Liver (tissue), 9 donors: ENCODE data around the gene SLC5A1. TPM values are rescaled to one million over a fixed set of nuclear protein-coding genes. Genes with fewer than 3 reads are reported as not detected.

ENCODE experiments used
- DNase-seq: peaks from one replicate; pipeline ENCODE4 v3.0.0-alpha.2; 2017; ENCODE audit warnings: low spot score
- H3K27ac ChIP-seq, 2 donors: one replicate each; pipeline ENCODE4 v1.7.0; 2013; ENCODE audit warnings: inconsistent platforms in 2 of 2, low read length in 2 of 2, control low read depth in 1 of 2, low read depth in 1 of 2, mild to moderate bottlenecking in 1 of 2
- H3K27me3 ChIP-seq, 4 donors: one replicate each; pipeline versions ENCODE4 v1.6.1 to v1.7.0; 2013; ENCODE audit warnings: low read length in 3 of 4, inconsistent platforms in 1 of 4, mild to moderate bottlenecking in 1 of 4, moderate library complexity in 1 of 4; ENCODE audit not compliant: control insufficient read depth in 4 of 4, insufficient read depth in 4 of 4
- H3K36me3 ChIP-seq, 4 donors: one replicate each; pipeline versions ENCODE4 v1.6.1 to v1.7.0; 2013; ENCODE audit warnings: low read length in 3 of 4, mild to moderate bottlenecking in 3 of 4, low read depth in 1 of 4, moderate library complexity in 1 of 4; ENCODE audit not compliant: control insufficient read depth in 4 of 4, insufficient read depth in 3 of 4
- H3K4me1 ChIP-seq, 4 donors: one replicate each; pipeline versions ENCODE4 v1.6.1 to v1.7.0; 2013; ENCODE audit warnings: low read length in 3 of 4, mild to moderate bottlenecking in 3 of 4, moderate library complexity in 1 of 4; ENCODE audit not compliant: control insufficient read depth in 4 of 4, insufficient read depth in 4 of 4
- H3K4me3 ChIP-seq, 3 donors: one replicate each; pipeline versions ENCODE4 v1.6.1 to v1.7.0; 2013; ENCODE audit warnings: low read length in 3 of 3, control low read depth in 1 of 3, low read depth in 1 of 3, mild to moderate bottlenecking in 1 of 3
- H3K9ac ChIP-seq, 2 donors: one replicate each; pipeline ENCODE4 v1.7.0; 2013; ENCODE audit warnings: low read length in 2 of 2, mild to moderate bottlenecking in 2 of 2, moderate library complexity in 2 of 2, control low read depth in 1 of 2, low read depth in 1 of 2
- H3K9me3 ChIP-seq, 4 donors: one replicate each; pipeline versions ENCODE4 v1.6.1 to v1.7.0; 2013; ENCODE audit warnings: low read length in 3 of 4; ENCODE audit not compliant: control insufficient read depth in 4 of 4
- EGR1 ChIP-seq, 2 donors: IDR thresholded peaks; 2 replicates each; pipeline ENCODE4 v1.6.1; 2016 to 2018; ENCODE audit warnings: antibody characterized with exemption in 2 of 2, low read depth in 2 of 2
- FOXA1 ChIP-seq: IDR thresholded peaks from 2 replicates; pipeline ENCODE4 v1.6.1; 2016; ENCODE audit warnings: antibody characterized with exemption
- FOXA2 ChIP-seq: IDR thresholded peaks from 2 replicates; pipeline ENCODE4 v1.6.1; 2016; ENCODE audit warnings: antibody characterized with exemption
- GABPA ChIP-seq, 2 donors: IDR thresholded peaks in 1 of 2; conservative IDR thresholded peaks in 1 of 2; 2 replicates each; pipeline ENCODE4 v1.6.1; 2016; ENCODE audit warnings: antibody characterized with exemption in 2 of 2, mild to moderate bottlenecking in 1 of 2, moderate library complexity in 1 of 2
- HNF4A ChIP-seq, 2 donors: conservative IDR thresholded peaks; 2 replicates each; pipeline ENCODE4 v1.6.1; 2016; ENCODE audit warnings: antibody characterized with exemption in 2 of 2, mild to moderate bottlenecking in 2 of 2
- HNF4G ChIP-seq: IDR thresholded peaks from 2 replicates; pipeline ENCODE4 v1.6.1; 2016; ENCODE audit warnings: antibody characterized with exemption
- JUND ChIP-seq, 2 donors: IDR thresholded peaks; 2 replicates each; pipeline ENCODE4 v1.6.1; 2016; ENCODE audit warnings: antibody characterized with exemption in 2 of 2
- NR2F2 ChIP-seq: IDR thresholded peaks from 2 replicates; pipeline ENCODE4 v1.6.1; 2016; ENCODE audit warnings: antibody characterized with exemption
- RAD21 ChIP-seq, 2 donors: IDR thresholded peaks; 2 replicates each; pipeline ENCODE4 v1.6.1; 2016; ENCODE audit warnings: antibody characterized with exemption in 2 of 2, mild to moderate bottlenecking in 2 of 2
- RXRA ChIP-seq, 2 donors: IDR thresholded peaks; 2 replicates each; pipeline ENCODE4 v1.6.1; 2017 to 2018; ENCODE audit warnings: antibody characterized with exemption in 2 of 2, mild to moderate bottlenecking in 1 of 2
- SP1 ChIP-seq: IDR thresholded peaks from 2 replicates; pipeline ENCODE4 v1.6.1; 2018; ENCODE audit warnings: antibody characterized with exemption, mild to moderate bottlenecking
- TAF1 ChIP-seq: conservative IDR thresholded peaks from 2 replicates; pipeline ENCODE4 v1.6.1; 2016; ENCODE audit warnings: antibody characterized with exemption, mild to moderate bottlenecking
- YY1 ChIP-seq: IDR thresholded peaks from 2 replicates; pipeline ENCODE4 v1.6.1; 2016; ENCODE audit warnings: antibody characterized with exemption, mild to moderate bottlenecking
- WGBS: extraction: QIAGEN DNeasy Blood & Tissue Kit; methylation state at CpG from one replicate; pipeline ENCODE4 v1.1.7; 2013; 5-methylcytosine and 5-hydroxymethylcytosine counted together
- polyA plus RNA-seq, 2 donors: library from polyadenylated mRNA; stranded (reverse) in 1 of 2; unstranded in 1 of 2; fragments of 200-250 nt in 1 of 2; fragments of >200 nt in 1 of 2; fragmentation: Nextera tagmentation in 1 of 2; extraction: Ambion mirVana in 1 of 2; gene quantifications; one replicate each; pipeline versions ENCODE4 v1.2.1 to v1.2.3, GENCODE V29; 2013 to 2015
- total RNA-seq, 2 donors: library from RNA; depleted of rRNA; stranded (reverse); fragments of >200 nt; gene quantifications; one replicate each; pipeline ENCODE4 v1.2.3, GENCODE V29; 2014
- TF ChIP-seq, protein P1 (sequence below): IDR thresholded peaks from 2 replicates; pipeline ENCODE4 v1.6.1; 2016; ENCODE audit warnings: antibody characterized with exemption
- TF ChIP-seq, protein P2 (sequence below): IDR thresholded peaks from 2 replicates; pipeline ENCODE4 v1.6.1; 2016; ENCODE audit warnings: antibody characterized with exemption, mild to moderate bottlenecking
- TF ChIP-seq, protein P3 (sequence below): IDR thresholded peaks from 2 replicates; pipeline ENCODE4 v1.6.1; 2016; ENCODE audit warnings: antibody characterized with exemption
- TF ChIP-seq, protein P4 (sequence below): fragments of 150-350 bp; IDR thresholded peaks from 2 replicates; pipeline ENCODE4 v1.5.1; 2017; ENCODE audit warnings: improper control_type of control experiment, low read depth, low read length; ENCODE audit not compliant: missing input control
- TF ChIP-seq, protein P5 (sequence below): IDR thresholded peaks from 2 replicates; pipeline ENCODE4 v1.6.1; 2016; ENCODE audit warnings: antibody characterized with exemption
- donor health status: healthy.
- donor health status: healthy.
- donor health status: healthy.
- donor health status: healthy.
- donor health status: healthy.

SLC5A1 gene
- total and polyA plus RNA-seq, 4 donors, result under 0.01 to 6.4 (median 2.5) TPM

DNA sequence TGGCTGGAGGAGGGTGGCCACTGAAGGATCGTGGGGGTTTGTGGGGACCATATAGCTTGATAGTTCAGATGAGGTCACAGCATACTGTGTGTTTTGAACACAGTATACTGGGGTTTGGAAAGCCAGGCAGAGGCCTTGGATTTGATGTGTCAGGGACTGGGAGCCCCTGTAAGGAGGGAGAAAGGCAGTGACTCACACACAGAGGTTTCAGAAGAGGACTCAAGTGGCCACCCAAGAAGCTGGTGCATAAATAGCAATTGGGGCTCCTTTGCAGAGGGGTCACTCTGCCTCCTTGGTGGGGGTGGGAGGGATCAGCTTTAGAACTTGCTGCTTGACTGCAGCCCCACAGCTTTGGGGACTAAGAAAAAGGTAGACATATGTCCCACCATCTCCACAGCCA is 39.3 kb downstream of the SLC5A1 start:
- TF ChIP-seq, protein P1, sequence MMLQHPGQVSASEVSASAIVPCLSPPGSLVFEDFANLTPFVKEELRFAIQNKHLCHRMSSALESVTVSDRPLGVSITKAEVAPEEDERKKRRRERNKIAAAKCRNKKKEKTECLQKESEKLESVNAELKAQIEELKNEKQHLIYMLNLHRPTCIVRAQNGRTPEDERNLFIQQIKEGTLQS, result no peak
- TF ChIP-seq JUND (IDR thresholded peaks at IDR 0.05) (no peak), SP1 (no peak), EGR1 (IDR thresholded peaks at IDR 0.05; ENCODE audit: low read depth in 2 of 2) (no peak), HNF4A (conservative IDR thresholded peaks at IDR 0.05) (no peak), GABPA (IDR thresholded peaks at IDR 0.05 in 1 of 2, conservative IDR thresholded peaks at IDR 0.05 in 1 of 2) (no peak)
- TF ChIP-seq, protein P2, sequence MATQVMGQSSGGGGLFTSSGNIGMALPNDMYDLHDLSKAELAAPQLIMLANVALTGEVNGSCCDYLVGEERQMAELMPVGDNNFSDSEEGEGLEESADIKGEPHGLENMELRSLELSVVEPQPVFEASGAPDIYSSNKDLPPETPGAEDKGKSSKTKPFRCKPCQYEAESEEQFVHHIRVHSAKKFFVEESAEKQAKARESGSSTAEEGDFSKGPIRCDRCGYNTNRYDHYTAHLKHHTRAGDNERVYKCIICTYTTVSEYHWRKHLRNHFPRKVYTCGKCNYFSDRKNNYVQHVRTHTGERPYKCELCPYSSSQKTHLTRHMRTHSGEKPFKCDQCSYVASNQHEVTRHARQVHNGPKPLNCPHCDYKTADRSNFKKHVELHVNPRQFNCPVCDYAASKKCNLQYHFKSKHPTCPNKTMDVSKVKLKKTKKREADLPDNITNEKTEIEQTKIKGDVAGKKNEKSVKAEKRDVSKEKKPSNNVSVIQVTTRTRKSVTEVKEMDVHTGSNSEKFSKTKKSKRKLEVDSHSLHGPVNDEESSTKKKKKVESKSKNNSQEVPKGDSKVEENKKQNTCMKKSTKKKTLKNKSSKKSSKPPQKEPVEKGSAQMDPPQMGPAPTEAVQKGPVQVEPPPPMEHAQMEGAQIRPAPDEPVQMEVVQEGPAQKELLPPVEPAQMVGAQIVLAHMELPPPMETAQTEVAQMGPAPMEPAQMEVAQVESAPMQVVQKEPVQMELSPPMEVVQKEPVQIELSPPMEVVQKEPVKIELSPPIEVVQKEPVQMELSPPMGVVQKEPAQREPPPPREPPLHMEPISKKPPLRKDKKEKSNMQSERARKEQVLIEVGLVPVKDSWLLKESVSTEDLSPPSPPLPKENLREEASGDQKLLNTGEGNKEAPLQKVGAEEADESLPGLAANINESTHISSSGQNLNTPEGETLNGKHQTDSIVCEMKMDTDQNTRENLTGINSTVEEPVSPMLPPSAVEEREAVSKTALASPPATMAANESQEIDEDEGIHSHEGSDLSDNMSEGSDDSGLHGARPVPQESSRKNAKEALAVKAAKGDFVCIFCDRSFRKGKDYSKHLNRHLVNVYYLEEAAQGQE, result no peak

DNA sequence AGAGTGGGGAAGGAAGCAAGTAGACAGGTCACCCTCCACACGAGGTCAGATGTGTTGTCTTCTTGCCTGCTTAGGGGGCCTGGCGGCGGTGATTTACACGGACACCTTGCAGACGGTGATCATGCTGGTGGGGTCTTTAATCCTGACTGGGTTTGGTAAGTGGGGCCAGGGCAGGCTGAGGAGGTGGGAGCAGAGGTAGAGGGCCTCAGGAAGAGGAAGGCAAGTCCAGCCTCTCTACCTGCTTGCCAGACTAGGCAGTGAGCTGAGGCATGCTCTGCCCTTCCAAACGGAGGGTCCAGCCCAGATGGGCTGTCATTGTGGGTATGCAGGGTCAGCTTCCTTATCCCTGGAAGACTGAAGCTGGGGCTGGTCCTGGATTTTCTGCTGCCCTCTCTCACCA is 39.9 kb downstream of the SLC5A1 start:
- H3K4me1 ChIP-seq, result peaks cover 0 to 25% (median 15%) of the 10 kb centered on the region in 4 donors
- H3K9me3 ChIP-seq, result no peaks in the 10 kb centered on the region
- H3K36me3 ChIP-seq, result no peaks in the 10 kb centered on the region
- WGBS, result 75% methylated on average over 6 of the region's 6 CpGs
- no peak for TF ChIP-seq JUND (IDR thresholded peaks at IDR 0.05)
- TF ChIP-seq TAF1, result no peak
- no peak for TF ChIP-seq HNF4A (conservative IDR thresholded peaks at IDR 0.05)
- no peak for TF ChIP-seq FOXA1
- TF ChIP-seq, protein P3, sequence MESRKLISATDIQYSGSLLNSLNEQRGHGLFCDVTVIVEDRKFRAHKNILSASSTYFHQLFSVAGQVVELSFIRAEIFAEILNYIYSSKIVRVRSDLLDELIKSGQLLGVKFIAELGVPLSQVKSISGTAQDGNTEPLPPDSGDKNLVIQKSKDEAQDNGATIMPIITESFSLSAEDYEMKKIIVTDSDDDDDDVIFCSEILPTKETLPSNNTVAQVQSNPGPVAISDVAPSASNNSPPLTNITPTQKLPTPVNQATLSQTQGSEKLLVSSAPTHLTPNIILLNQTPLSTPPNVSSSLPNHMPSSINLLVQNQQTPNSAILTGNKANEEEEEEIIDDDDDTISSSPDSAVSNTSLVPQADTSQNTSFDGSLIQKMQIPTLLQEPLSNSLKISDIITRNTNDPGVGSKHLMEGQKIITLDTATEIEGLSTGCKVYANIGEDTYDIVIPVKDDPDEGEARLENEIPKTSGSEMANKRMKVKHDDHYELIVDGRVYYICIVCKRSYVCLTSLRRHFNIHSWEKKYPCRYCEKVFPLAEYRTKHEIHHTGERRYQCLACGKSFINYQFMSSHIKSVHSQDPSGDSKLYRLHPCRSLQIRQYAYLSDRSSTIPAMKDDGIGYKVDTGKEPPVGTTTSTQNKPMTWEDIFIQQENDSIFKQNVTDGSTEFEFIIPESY, result no peak
- TF ChIP-seq, protein P4, sequence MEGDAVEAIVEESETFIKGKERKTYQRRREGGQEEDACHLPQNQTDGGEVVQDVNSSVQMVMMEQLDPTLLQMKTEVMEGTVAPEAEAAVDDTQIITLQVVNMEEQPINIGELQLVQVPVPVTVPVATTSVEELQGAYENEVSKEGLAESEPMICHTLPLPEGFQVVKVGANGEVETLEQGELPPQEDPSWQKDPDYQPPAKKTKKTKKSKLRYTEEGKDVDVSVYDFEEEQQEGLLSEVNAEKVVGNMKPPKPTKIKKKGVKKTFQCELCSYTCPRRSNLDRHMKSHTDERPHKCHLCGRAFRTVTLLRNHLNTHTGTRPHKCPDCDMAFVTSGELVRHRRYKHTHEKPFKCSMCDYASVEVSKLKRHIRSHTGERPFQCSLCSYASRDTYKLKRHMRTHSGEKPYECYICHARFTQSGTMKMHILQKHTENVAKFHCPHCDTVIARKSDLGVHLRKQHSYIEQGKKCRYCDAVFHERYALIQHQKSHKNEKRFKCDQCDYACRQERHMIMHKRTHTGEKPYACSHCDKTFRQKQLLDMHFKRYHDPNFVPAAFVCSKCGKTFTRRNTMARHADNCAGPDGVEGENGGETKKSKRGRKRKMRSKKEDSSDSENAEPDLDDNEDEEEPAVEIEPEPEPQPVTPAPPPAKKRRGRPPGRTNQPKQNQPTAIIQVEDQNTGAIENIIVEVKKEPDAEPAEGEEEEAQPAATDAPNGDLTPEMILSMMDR, result no peak
- no peak for TF ChIP-seq HNF4G
- TF ChIP-seq, protein P5, sequence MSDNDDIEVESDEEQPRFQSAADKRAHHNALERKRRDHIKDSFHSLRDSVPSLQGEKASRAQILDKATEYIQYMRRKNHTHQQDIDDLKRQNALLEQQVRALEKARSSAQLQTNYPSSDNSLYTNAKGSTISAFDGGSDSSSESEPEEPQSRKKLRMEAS, result no peak
- TF ChIP-seq NR2F2, result no peak
- TF ChIP-seq GABPA (IDR thresholded peaks at IDR 0.05 in 1 of 2, conservative IDR thresholded peaks at IDR 0.05 in 1 of 2), result no peak
- TF ChIP-seq EGR1 (IDR thresholded peaks at IDR 0.05; ENCODE audit: low read depth in 2 of 2), result no peak
- TF ChIP-seq RAD21 (IDR thresholded peaks at IDR 0.05), result no peak
- TF ChIP-seq FOXA2, result no peak
- TF ChIP-seq, protein P1, result no peak
- TF ChIP-seq YY1, result no peak
- TF ChIP-seq, protein P2, result no peak
- TF ChIP-seq SP1, result no peak
- no peak for TF ChIP-seq RXRA (IDR thresholded peaks at IDR 0.05)
- no peak overlapping the region for H3K27ac ChIP-seq
- no peak overlapping the region for H3K9ac ChIP-seq
- H3K4me3 ChIP-seq, result no peak overlapping the region
- DNase-seq, result no peak
- H3K27me3 ChIP-seq, result no peaks in the 10 kb centered on the region

More for the DNA sequence above, 39.3 kb downstream of the SLC5A1 start:
- Histone ChIP-seq H3K9me3 (no peaks in the 10 kb centered on the region), H3K4me3 (no peak overlapping the region), H3K36me3 (no peaks in the 10 kb centered on the region), H3K9ac (no peak overlapping the region), H3K27me3 (no peaks in the 10 kb centered on the region), H3K4me1 (peaks cover 0 to 25% (median 15%) of the 10 kb centered on the region in 4 donors), H3K27ac (no peak overlapping the region)
- no peak for DNase-seq
- 89% methylated on average over 1 of the region's 1 CpG for WGBS
